NCI-H1930 (cell line): Measurements from ENCODE around the gene LMNA.
A peak's percentile ranks its signal among the peaks of the same experiment; 100 is the strongest.
"Not testable (repeated sequence)": the region's sequence is repeated elsewhere in the genome, so short reads cannot be mapped to it uniquely, and the experiment has no call there.

ENCODE experiments used
- DNase-seq, 2 experiments: peaks; one replicate each; lab custom pipeline; 2025; lab: John Stamatoyannopoulos, UW

LMNA gene

GRCh38 chr1:156114101-156114918 is at the start of gene LMNA:
Gene LMNA (plus strand): TSS chr1:156114711. CDS start chr1:156114919, 208 bp downstream.
- DNase-seq: peak; percentile 34 to 58

- DNase-seq: no peak
These were observed 49.3 kb upstream of the LMNA start for GRCh38 chr1:156065212-156065611.

- no peak for DNase-seq
These were observed 48.6 kb upstream of the LMNA start for GRCh38 chr1:156065871-156066270.

- DNase-seq: no peak
These were observed 47.2 kb upstream of the LMNA start for GRCh38 chr1:156067262-156067661.

- no peak for DNase-seq
These were observed 44.7 kb upstream of the LMNA start for GRCh38 chr1:156069490-156070455.

GRCh38 chr1:156070548-156070947 is 44.0 kb upstream of the LMNA start:
- no peak for DNase-seq

- DNase-seq: not testable (repeated sequence)
These were observed 43.1 kb upstream of the LMNA start for GRCh38 chr1:156071332-156071816.

GRCh38 chr1:156072251-156072650 is 42.3 kb upstream of the LMNA start:
- DNase-seq: no peak

- DNase-seq: no peak
These were observed 41.3 kb upstream of the LMNA start for GRCh38 chr1:156073110-156073687.

GRCh38 chr1:156073740-156074139 is 40.8 kb upstream of the LMNA start:
- DNase-seq: no peak

GRCh38 chr1:156074661-156075060 is 39.9 kb upstream of the LMNA start:
- DNase-seq: no peak

GRCh38 chr1:156075162-156075561 is 39.3 kb upstream of the LMNA start:
- DNase-seq: no peak

- no peak for DNase-seq
These were observed 38.7 kb upstream of the LMNA start for GRCh38 chr1:156075775-156076204.

- no peak for DNase-seq
These were observed 37.7 kb upstream of the LMNA start for GRCh38 chr1:156076609-156077429.

- DNase-seq: no peak
These were observed 37.1 kb upstream of the LMNA start for GRCh38 chr1:156077430-156077760.

GRCh38 chr1:156078728-156079127 is 35.8 kb upstream of the LMNA start:
- no peak for DNase-seq

- no peak for DNase-seq
These were observed 34.7 kb upstream of the LMNA start for GRCh38 chr1:156079762-156080161.

GRCh38 chr1:156080241-156080862 is 34.2 kb upstream of the LMNA start:
- DNase-seq: no peak

- DNase-seq: no peak
These were observed 33.7 kb upstream of the LMNA start for GRCh38 chr1:156080863-156081179.

- no peak for DNase-seq
These were observed 33.2 kb upstream of the LMNA start for GRCh38 chr1:156081180-156081916.
